Epithelial cell of esophagus (primary cell): ENCODE measurements around the gene LURAP1L.
"Not testable (repeated sequence)": the region's sequence is repeated elsewhere in the genome, so short reads cannot be mapped to it uniquely, and the experiment has no call there.

ENCODE experiments used
- DNase-seq: peaks from one replicate; pipeline ENCODE4 v3.0.0; 2010; ENCODE audit warnings: low read depth
- H3K4me3 ChIP-seq: 2 replicates; pipeline ENCODE4 v1.5.1; 2011; ENCODE audit warnings: mild to moderate bottlenecking, low read length, control low read depth
- CTCF ChIP-seq: IDR thresholded peaks from 2 replicates; pipeline ENCODE4 v1.5.1; 2011; ENCODE audit warnings: low read depth, mild to moderate bottlenecking, low read length, control low read depth, inconsistent platforms; ENCODE audit not compliant: insufficient read depth; ENCODE audit errors: missing control alignments

Gene LURAP1L

GRCh38 chr9:12863618-12864017 lies 88.8 kb downstream of the LURAP1L start:
- no peak for TF ChIP-seq CTCF
- DNase-seq, result no peak
- H3K4me3 ChIP-seq, result no peak overlapping the region

GRCh38 chr9:12865380-12865779 lies 90.6 kb downstream of the LURAP1L start:
- not testable (repeated sequence) for DNase-seq, H3K4me3 ChIP-seq
